ENCODE data around the gene ANOS1. TPM values are rescaled to one million over a fixed set of nuclear protein-coding genes. Genes with fewer than 3 reads are reported as not detected.

The ANOS1 gene
- total RNA-seq, 1 donor from 2014 or later = 0.04 TPM

DNA sequence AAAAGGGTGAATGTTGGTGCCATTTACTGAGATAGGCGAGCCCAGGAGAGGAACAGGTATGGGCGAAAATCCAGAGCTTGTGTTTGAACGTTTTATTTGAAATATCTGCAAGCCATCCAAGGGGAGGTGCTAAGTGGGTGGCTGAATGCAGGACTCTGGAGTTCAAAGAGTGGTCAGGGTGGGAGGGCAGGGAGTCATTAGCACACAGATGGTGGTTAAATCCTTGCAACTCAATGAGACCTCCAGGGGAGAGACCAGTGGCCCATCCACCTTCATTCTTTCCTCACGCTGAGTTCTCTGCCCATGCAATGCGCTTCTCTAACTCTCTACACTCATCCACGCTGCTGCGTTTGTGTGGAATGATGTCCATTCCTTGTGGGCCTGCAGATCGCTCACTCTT, 166.2 kb downstream of the ANOS1 start:
- Mint-ChIP-seq H3K4me1 (no peaks in the 10 kb centered on the region), H3K4me3 (no peak overlapping the region)

DNA sequence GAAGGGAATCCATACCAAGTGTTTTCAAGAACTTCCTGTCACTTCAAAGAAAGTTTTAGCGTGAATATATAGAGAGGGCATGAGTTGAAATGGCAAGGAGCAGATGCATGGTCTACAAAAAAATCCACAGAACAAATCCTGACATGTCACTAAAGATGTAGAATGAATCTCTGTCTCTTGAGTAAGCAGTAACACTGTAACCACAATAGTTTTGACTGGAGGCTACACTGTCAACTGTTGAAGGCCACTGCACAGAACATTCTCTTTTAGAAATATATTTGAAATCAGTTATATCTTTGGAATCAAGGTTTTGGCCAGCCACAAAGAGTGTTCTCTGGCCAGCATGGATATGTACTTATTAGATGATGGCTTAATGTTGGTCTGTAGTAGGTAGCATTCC, 183.5 kb downstream of the ANOS1 start:
- no peak for TF ChIP-seq CTCF (IDR thresholded peaks at IDR 0.05)
- CTCF ChIA-PET = no interaction called here
- Mint-ChIP-seq H3K27me3 (no peaks in the 10 kb centered on the region), H3K4me1 (no peaks in the 10 kb centered on the region), H3K36me3 (ENCODE audit: low read depth) (no peaks in the 10 kb centered on the region), H3K27ac (no peak overlapping the region), H3K9me3 (no peaks in the 10 kb centered on the region), H3K4me3 (no peak overlapping the region)
- ATAC-seq (ENCODE audit: low read depth) (no peak), DNase-seq (no peak)
- intact Hi-C loops (cut with micrococcal nuclease) = no loop called here
- POLR2A ChIA-PET = no interaction called here

More for the DNA sequence above, 166.2 kb downstream of the ANOS1 start:
- intact Hi-C loops (cut with micrococcal nuclease) = no loop called here
- Mint-ChIP-seq H3K36me3 (ENCODE audit: low read depth) (no peaks in the 10 kb centered on the region), H3K27ac (no peak overlapping the region), H3K27me3 (no peaks in the 10 kb centered on the region), H3K9me3 (no peaks in the 10 kb centered on the region)
- ATAC-seq (ENCODE audit: low read depth) (no peak), DNase-seq (no peak)
- ChIA-PET CTCF (no interaction called here), POLR2A (no interaction called here)
- no peak for TF ChIP-seq CTCF (IDR thresholded peaks at IDR 0.05)

DNA sequence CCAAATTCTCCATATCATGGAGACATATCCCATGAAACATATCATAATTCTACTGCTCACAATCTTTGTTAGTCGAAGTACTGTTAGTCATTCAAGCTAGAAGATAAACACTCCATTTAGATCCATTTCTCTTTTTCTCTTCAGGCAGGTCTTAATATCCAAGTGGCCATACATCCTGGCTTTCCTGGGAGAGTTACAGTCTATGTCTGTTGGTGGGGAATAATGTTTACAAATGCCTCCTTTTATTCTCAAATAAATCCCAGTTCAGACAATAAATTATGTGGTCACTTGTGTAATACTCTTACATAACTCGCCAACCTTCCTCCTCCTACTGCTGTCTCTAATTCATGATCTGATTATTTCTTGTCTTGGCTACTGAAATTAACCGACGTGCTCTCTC, 185.2 kb downstream of the ANOS1 start:
- no peaks in the 10 kb centered on the region for H3K27me3 Mint-ChIP-seq
- H3K4me3 Mint-ChIP-seq = no peak overlapping the region
- TF ChIP-seq CTCF (IDR thresholded peaks at IDR 0.05) = no peak
- intact Hi-C loops (cut with micrococcal nuclease) = no loop called here
- DNase-seq (no peak), ATAC-seq (ENCODE audit: low read depth) (no peak)
- CTCF ChIA-PET = no interaction called here
- no peaks in the 10 kb centered on the region for H3K36me3 Mint-ChIP-seq (ENCODE audit: low read depth)
- H3K9me3 Mint-ChIP-seq = no peaks in the 10 kb centered on the region
- no peak overlapping the region for H3K27ac Mint-ChIP-seq
- H3K4me1 Mint-ChIP-seq = no peaks in the 10 kb centered on the region
- POLR2A ChIA-PET = no interaction called here

DNA sequence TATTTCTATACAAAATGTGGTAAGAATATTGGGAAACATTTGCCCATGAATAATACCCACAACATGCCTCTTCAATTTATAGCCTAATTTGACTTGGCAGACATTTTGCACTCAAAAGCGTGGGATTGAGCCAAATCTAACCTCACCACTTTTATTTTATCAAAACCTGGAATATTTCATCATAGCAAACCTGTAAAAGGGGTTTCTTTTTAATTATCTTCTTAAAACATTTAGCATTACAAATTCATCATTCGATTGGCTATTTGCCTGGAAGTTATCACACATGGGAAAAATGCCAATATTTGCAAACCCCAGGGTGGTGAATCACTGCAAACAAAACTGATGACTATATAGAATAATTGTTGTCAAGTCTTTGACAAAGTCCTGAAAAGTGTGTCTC, 211.1 kb downstream of the ANOS1 start:
- no peak for TF ChIP-seq CTCF (IDR thresholded peaks at IDR 0.05)
- Mint-ChIP-seq H3K27ac (no peak overlapping the region), H3K4me1 (no peaks in the 10 kb centered on the region), H3K4me3 (no peak overlapping the region), H3K9me3 (no peaks in the 10 kb centered on the region), H3K27me3 (no peaks in the 10 kb centered on the region), H3K36me3 (ENCODE audit: low read depth) (no peaks in the 10 kb centered on the region)
- ChIA-PET POLR2A (no interaction called here), CTCF (no interaction called here)
- DNase-seq (no peak), ATAC-seq (ENCODE audit: low read depth) (no peak)
- intact Hi-C loops (cut with micrococcal nuclease) = no loop called here

GRCh38 chrX:8520178-8520577, 211.8 kb downstream of the ANOS1 start:
- intact Hi-C loops (cut with micrococcal nuclease) = no loop called here
- H3K4me1 Mint-ChIP-seq = no peaks in the 10 kb centered on the region
- POLR2A ChIA-PET = no interaction called here
- no peak for ATAC-seq (ENCODE audit: low read depth)
- no peak for TF ChIP-seq CTCF (IDR thresholded peaks at IDR 0.05)
- CTCF ChIA-PET = no interaction called here
- no peak overlapping the region for H3K27ac Mint-ChIP-seq
- H3K9me3 Mint-ChIP-seq = no peaks in the 10 kb centered on the region
- no peak for DNase-seq
- no peaks in the 10 kb centered on the region for H3K36me3 Mint-ChIP-seq (ENCODE audit: low read depth)
- H3K4me3 Mint-ChIP-seq = no peak overlapping the region
- no peaks in the 10 kb centered on the region for H3K27me3 Mint-ChIP-seq

Data from activated B cell treated with CpG ODN at 0.5 μM for 24 hours (primary cell).